K562 (cell line): ENCODE measurements around the gene GALM. TPM values are rescaled to one million over a fixed set of nuclear protein-coding genes. Genes with fewer than 3 reads are reported as not detected.

Experiments used
- CC2D1A ChIP-seq: fragments of 450-650 bp; IDR thresholded peaks from 2 replicates; pipeline ENCODE4 v1.6.1; 2017; ENCODE audit warnings: mild to moderate bottlenecking
- CREBBP ChIP-seq: IDR thresholded peaks from one replicate; pipeline ENCODE4 v1.6.1; 2012; ENCODE audit warnings: low read depth, mild to moderate bottlenecking, control low read depth, inconsistent platforms, low read length
- CTCF ChIP-seq, 3 experiments: IDR thresholded peaks in 2 of 3; conservative IDR thresholded peaks in 1 of 3; 2 replicates each; pipeline ENCODE4 v1.5.1; 2011 to 2012; ENCODE audit warnings: low read length in 3 of 3, mild to moderate bottlenecking in 3 of 3, control low read depth in 2 of 3, improper control_type of control experiment in 1 of 3, inconsistent platforms in 1 of 3, low read depth in 1 of 3, mixed read lengths in 1 of 3, moderate library complexity in 1 of 3; ENCODE audit not compliant: insufficient read depth in 2 of 3
- ELF4 ChIP-seq: fragments of 450-650 bp; formaldehyde crosslinking; IDR thresholded peaks from 2 replicates; pipeline ENCODE4 v1.4.0; 2022; ENCODE audit warnings: missing genetic modification characterization
- MCM2 ChIP-seq: fragments of 450-650 bp; IDR thresholded peaks from 2 replicates; pipeline ENCODE4 v1.6.1; 2017; ENCODE audit warnings: low read depth, mild to moderate bottlenecking
- PBX2 ChIP-seq, 2 experiments: IDR thresholded peaks in 1 of 2; conservative IDR thresholded peaks in 1 of 2; 2 replicates each; pipeline ENCODE4 v1.6.1; 2016; ENCODE audit warnings: low read depth in 2 of 2, mild to moderate bottlenecking in 1 of 2, missing compliant biosample characterization in 1 of 2, missing genetic modification characterization in 1 of 2, moderate library complexity in 1 of 2
- PRMT5 ChIP-seq: sonication (generic); formaldehyde crosslinking; IDR thresholded peaks from 2 replicates; pipeline ENCODE4 v1.5.0; 2020; ENCODE audit warnings: missing genetic modification reagents
- RAD21 ChIP-seq, 2 experiments: fragments of 250-450 bp in 1 of 2; fragments of 450-650 bp in 1 of 2; sonication (Bioruptor Pico) in 1 of 2; formaldehyde crosslinking in 1 of 2; IDR thresholded peaks in 1 of 2; conservative IDR thresholded peaks in 1 of 2; 2 replicates each; pipeline versions ENCODE4 v1.4.0 to v1.8.0; 2020 to 2022; ENCODE audit warnings: mild to moderate bottlenecking in 2 of 2, moderate library complexity in 1 of 2
- STAG1 ChIP-seq: sonication (generic); formaldehyde crosslinking; IDR thresholded peaks from 2 replicates; pipeline ENCODE4 v1.5.0; 2020; ENCODE audit warnings: missing genetic modification reagents, borderline replicate concordance
- STAT5A ChIP-seq: IDR thresholded peaks from 2 replicates; pipeline ENCODE4 v1.6.1; 2012; ENCODE audit warnings: low read length, inconsistent platforms, borderline replicate concordance
- ZNF609 ChIP-seq: sonication (generic); formaldehyde crosslinking; IDR thresholded peaks from 2 replicates; pipeline ENCODE4 v1.8.1; 2023; ENCODE audit warnings: missing genetic modification reagents, mild to moderate bottlenecking, borderline replicate concordance
- ZNF79 ChIP-seq: fragments of 250-450 bp; sonication (Bioruptor Pico); IDR thresholded peaks from 2 replicates; pipeline ENCODE4 v1.4.0; 2020; ENCODE audit warnings: low read depth, mild to moderate bottlenecking, moderate library complexity
- polyA plus RNA-seq, 8 experiments: library from polyadenylated mRNA; depleted of rRNA in 4 of 8; stranded (reverse) in 5 of 8; unstranded in 3 of 8; fragments of >200 nt; fragmentation: Nextera tagmentation in 2 of 8; fragmentation: Illumina TruSeq in 1 of 8; extraction: Ambion mirVana in 2 of 8; extraction: Trizol in 1 of 8; gene quantifications; 2 replicates each; pipeline versions ENCODE4 v1.2.1 to v1.2.3, GENCODE V29; 2011 to 2014; ENCODE audit warnings: inconsistent platforms in 1 of 8, missing spikeins in 1 of 8
- total RNA-seq, 7 experiments: library from RNA; depleted of rRNA in 6 of 7; stranded (reverse); fragments of >200 nt in 6 of 7; fragmentation: Illumina TruSeq in 2 of 7; extraction: Trizol in 2 of 7; gene quantifications; 2 replicates each; pipeline versions ENCODE4 v1.2.1 to v1.2.3, GENCODE V29; 2011 to 2021; ENCODE audit warnings: low replicate concordance in 1 of 7
- TF ChIP-seq, protein P1 (sequence below): sonication (generic); formaldehyde crosslinking; IDR thresholded peaks from 2 replicates; pipeline ENCODE4 v1.8.1; 2023; ENCODE audit warnings: mild to moderate bottlenecking, missing genetic modification reagents

GALM gene
- total and polyA plus RNA-seq, 9 of the 15 experiments (the other 6 are each of a cell fraction or from before 2014, with no cell fraction given): 22.1 to 51.7 (median 27.9) TPM

DNA sequence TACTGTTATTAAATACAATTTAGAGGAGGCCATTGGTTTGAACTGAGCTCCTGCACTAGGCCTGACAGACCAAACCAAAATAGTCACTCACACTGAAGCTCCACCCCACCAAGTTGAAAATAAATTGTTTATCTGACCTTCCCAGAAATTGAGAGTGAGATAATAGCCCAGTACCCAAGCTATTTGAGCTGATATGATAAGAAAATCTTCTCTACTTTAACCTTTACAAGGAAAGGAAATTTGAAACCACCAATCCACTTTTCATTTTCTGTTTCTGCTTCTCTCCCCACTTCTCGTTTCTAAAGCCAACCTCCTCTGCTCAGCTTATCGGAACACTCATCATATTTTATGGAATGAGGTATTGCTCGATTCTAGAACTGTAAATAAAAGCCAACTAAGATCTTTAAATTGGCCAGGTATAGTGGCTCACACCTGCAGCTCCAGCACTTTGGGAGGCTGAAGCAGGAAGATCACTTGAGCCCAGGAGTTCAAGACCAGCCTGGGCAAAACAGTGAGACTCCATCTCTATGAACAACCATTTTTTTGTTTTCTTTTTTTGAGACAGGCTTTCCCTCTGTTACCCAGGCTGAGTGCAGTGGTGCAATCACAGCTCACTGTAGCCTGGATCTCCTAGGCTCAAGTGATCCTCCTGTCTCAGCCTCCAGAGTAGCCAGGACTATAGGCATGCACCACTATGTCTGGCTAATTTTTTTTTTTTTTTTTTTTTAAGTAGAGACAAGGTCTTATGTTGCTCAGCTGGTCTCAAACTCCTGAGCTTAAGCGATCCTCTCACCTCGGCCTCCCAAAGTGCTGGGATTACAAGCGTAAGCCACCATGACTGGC is 13.3 kb upstream of the GALM start (continued):
- TF ChIP-seq ZNF79 (CRISPR knock-in tag) (no peak), PRMT5 (CRISPR knock-in tag) (no peak), PBX2 (CRISPR knock-in tag; IDR thresholded peaks at IDR 0.05; ENCODE audit: low read depth) (no peak), PBX2 (tag; conservative IDR thresholded peaks at IDR 0.05; ENCODE audit: low read depth) (peak; percentile 39; the same call in 1 of the 2 replicates), MCM2 (no peak), STAG1 (CRISPR knock-in tag) (no peak), ELF4 (CRISPR knock-in tag) (no peak), CREBBP (no peak), ZNF609 (CRISPR knock-in tag) (0 out of 2 replicates have a peak, but pooled peaks have one; percentile 37), STAT5A (peak; percentile 68), CTCF (IDR thresholded peaks at IDR 0.05 in 2 of 3, conservative IDR thresholded peaks at IDR 0.05 in 1 of 3; ENCODE audit: insufficient read depth in 2 of 3, low read depth in 1 of 3, low read length in 3 of 3) (no peak), CC2D1A (no peak), RAD21 (CRISPR knock-in tag; conservative IDR thresholded peaks at IDR 0.05 in 1 of 2, IDR thresholded peaks at IDR 0.05 in 1 of 2) (peak in 1 of 2 experiments; percentile 14; a peak in 1 of 4 replicates)
- TF ChIP-seq, protein P1, sequence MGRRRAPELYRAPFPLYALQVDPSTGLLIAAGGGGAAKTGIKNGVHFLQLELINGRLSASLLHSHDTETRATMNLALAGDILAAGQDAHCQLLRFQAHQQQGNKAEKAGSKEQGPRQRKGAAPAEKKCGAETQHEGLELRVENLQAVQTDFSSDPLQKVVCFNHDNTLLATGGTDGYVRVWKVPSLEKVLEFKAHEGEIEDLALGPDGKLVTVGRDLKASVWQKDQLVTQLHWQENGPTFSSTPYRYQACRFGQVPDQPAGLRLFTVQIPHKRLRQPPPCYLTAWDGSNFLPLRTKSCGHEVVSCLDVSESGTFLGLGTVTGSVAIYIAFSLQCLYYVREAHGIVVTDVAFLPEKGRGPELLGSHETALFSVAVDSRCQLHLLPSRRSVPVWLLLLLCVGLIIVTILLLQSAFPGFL (CRISPR knock-in tag): no peak
